HepG2 (cell line): Measurements from ENCODE around the gene CDCA5. TPM values are rescaled to one million over a fixed set of nuclear protein-coding genes. Genes with fewer than 3 reads are reported as not detected.

Source experiments
- CHCHD3 ChIP-seq: sonication (generic); formaldehyde crosslinking; IDR thresholded peaks from 2 replicates; pipeline ENCODE4 v1.8.0; 2022; ENCODE audit warnings: mild to moderate bottlenecking, missing genetic modification reagents, moderate library complexity
- FOXJ3 ChIP-seq: sonication (generic); formaldehyde crosslinking; IDR thresholded peaks from 2 replicates; pipeline ENCODE4 v1.4.0; 2020; ENCODE audit warnings: missing genetic modification reagents, mild to moderate bottlenecking, borderline replicate concordance
- FUBP1 ChIP-seq: sonication (generic); formaldehyde crosslinking; IDR thresholded peaks from 2 replicates; pipeline ENCODE4 v1.5.1; 2020; ENCODE audit warnings: missing genetic modification reagents, mild to moderate bottlenecking, borderline replicate concordance
- HMGXB3 ChIP-seq: sonication (generic); formaldehyde crosslinking; IDR thresholded peaks from 2 replicates; pipeline ENCODE4 v1.4.0; 2020; ENCODE audit warnings: missing genetic modification reagents, borderline replicate concordance
- KLF9 ChIP-seq: IDR thresholded peaks from 2 replicates; pipeline ENCODE4 v1.6.1; 2016; ENCODE audit warnings: low read depth
- MAFF ChIP-seq: IDR thresholded peaks from 2 replicates; pipeline ENCODE4 v1.6.1; 2011; ENCODE audit warnings: low read depth, low read length, improper control_type of control experiment
- RBAK ChIP-seq: sonication (generic); formaldehyde crosslinking; IDR thresholded peaks from 2 replicates; pipeline ENCODE4 v1.5.1; 2020; ENCODE audit warnings: mild to moderate bottlenecking, missing genetic modification reagents
- ZFYVE20 ChIP-seq: sonication (generic); formaldehyde crosslinking; IDR thresholded peaks from 2 replicates; pipeline ENCODE4 v1.8.0; 2023; ENCODE audit warnings: low read depth, mild to moderate bottlenecking, moderate library complexity, missing genetic modification reagents, borderline replicate concordance
- ZNF12 ChIP-seq: sonication (generic); formaldehyde crosslinking; IDR thresholded peaks from 2 replicates; pipeline ENCODE4 v1.5.0; 2020; ENCODE audit warnings: missing genetic modification reagents
- ZNF281 ChIP-seq: sonication (generic); formaldehyde crosslinking; IDR thresholded peaks from 2 replicates; pipeline ENCODE4 v1.4.0; 2020; ENCODE audit warnings: missing genetic modification reagents, borderline replicate concordance
- ZNF414 ChIP-seq: sonication (generic); formaldehyde crosslinking; IDR thresholded peaks from 2 replicates; pipeline ENCODE4 v1.5.0; 2020; ENCODE audit warnings: missing genetic modification reagents
- ZNF879 ChIP-seq: sonication (generic); formaldehyde crosslinking; IDR thresholded peaks from 2 replicates; pipeline ENCODE4 v1.8.1; 2023; ENCODE audit warnings: missing genetic modification reagents
- ZUFSP ChIP-seq: sonication (generic); formaldehyde crosslinking; IDR thresholded peaks from 2 replicates; pipeline ENCODE4 v1.9.0; 2021; ENCODE audit warnings: missing genetic modification reagents, mild to moderate bottlenecking, borderline replicate concordance
- polyA plus RNA-seq, 8 experiments: library from polyadenylated mRNA; depleted of rRNA in 3 of 8; stranded (reverse) in 7 of 8; unstranded in 1 of 8; fragments of >200 nt; fragmentation: Illumina TruSeq in 4 of 8; extraction: Trizol in 4 of 8; gene quantifications; 2 replicates each; pipeline versions ENCODE4 v1.2.1 to v1.2.3, GENCODE V29; 2011 to 2016; ENCODE audit warnings: low read depth in 4 of 8, missing spikeins in 1 of 8, mixed read lengths in 1 of 8; ENCODE audit not compliant: insufficient read depth in 1 of 8
- total RNA-seq, 5 experiments: library from RNA; depleted of rRNA; stranded (reverse); fragments of >200 nt; fragmentation: Illumina TruSeq; extraction: Trizol; gene quantifications; 2 replicates each; pipeline ENCODE4 v1.2.3, GENCODE V29; 2016; ENCODE audit warnings: low read depth in 1 of 5
- TF ChIP-seq, protein P1 (sequence below): sonication (generic); formaldehyde crosslinking; IDR thresholded peaks from 2 replicates; pipeline ENCODE4 v1.5.1; 2020; ENCODE audit warnings: missing genetic modification reagents, mild to moderate bottlenecking, borderline replicate concordance

The CDCA5 gene
- total and polyA plus RNA-seq, 2 of the 13 experiments (the other 11 are each of a cell fraction or from before 2014, with no cell fraction given), result 13.5 to 50.6 TPM

DNA sequence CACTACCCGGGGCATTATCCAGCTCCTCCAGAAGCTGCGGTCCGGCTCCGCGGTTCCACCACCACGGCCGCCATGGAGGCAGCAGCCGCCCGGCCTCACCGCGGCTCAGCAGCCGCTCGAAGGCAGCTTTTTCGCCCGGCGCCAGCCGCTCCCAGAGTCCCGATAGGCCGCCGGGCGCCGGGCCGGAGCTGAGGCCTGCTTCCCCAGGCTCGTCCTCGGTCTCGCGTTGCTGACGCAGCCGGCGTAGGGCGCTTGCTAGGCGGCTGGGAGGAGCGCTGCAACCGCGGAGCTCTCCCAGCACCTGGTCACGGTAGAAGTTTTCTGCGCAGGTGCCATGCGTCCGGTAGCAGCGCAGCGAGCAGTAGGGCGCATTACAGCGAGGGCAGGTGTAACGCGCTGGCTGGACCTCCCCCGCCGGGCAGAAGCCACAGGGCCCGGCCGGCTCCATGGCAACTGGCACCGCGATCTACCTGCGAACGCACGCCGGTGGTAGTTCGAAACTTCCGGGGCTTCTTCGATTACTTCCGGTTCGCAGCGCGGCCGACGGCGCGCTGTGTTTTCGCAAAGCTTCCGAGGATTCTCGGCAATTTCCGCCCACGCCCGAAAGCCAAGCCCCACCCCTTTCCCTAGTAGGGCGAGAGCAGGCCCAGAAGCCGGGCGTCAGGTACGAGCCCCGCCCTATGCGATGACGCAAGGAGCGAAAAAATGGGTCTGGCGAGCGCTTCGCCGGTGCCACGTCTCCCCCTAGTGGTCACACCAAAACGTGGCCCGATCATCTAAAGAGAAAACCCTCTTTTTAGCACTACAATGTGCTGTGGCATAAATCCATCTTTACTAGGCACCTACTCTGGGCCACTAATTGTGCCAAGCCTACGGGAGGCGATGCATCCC, 33.6 kb upstream of the CDCA5 start, which contains the start of gene ZNHIT2 (continued):
- TF ChIP-seq ZUFSP (0 out of 2 replicates have a peak, but pooled peaks have one; percentile 74), ZNF281 (CRISPR knock-in tag) (0 out of 2 replicates have a peak, but pooled peaks have one; percentile 12), FUBP1 (CRISPR knock-in tag) (no peak), HMGXB3 (CRISPR knock-in tag) (peak; percentile 51; the same call in 1 of the 2 replicates), MAFF (0 out of 2 replicates have a peak, but pooled peaks have one; percentile 24), ZNF879 (CRISPR knock-in tag) (no peak), ZFYVE20 (CRISPR knock-in tag) (peak; percentile 75; the same call in 1 of the 2 replicates), ZNF414 (CRISPR knock-in tag) (no peak; the same call in 1 of the 2 replicates), FOXJ3 (CRISPR knock-in tag) (no peak), KLF9 (CRISPR knock-in tag) (no peak), RBAK (CRISPR knock-in tag) (0 out of 2 replicates have a peak, but pooled peaks have one; percentile 51), CHCHD3 (CRISPR knock-in tag) (no peak; the same call in 1 of the 2 replicates), ZNF12 (no peak)
- TF ChIP-seq, protein P1, sequence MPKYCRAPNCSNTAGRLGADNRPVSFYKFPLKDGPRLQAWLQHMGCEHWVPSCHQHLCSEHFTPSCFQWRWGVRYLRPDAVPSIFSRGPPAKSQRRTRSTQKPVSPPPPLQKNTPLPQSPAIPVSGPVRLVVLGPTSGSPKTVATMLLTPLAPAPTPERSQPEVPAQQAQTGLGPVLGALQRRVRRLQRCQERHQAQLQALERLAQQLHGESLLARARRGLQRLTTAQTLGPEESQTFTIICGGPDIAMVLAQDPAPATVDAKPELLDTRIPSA (CRISPR knock-in tag), result no peak
